HT-29 (cell line): ENCODE data around the gene SSX4B. TPM values are rescaled to one million over a fixed set of nuclear protein-coding genes. Genes with fewer than 3 reads are reported as not detected.

Experiments
- small RNA-seq: library from RNA; depleted of rRNA; stranded (forward); fragments of <200 nt; gene quantifications from one replicate; pipeline ENCODE3, GENCODE V24; 2014
- total RNA-seq: library from RNA; depleted of rRNA; stranded (reverse); fragments of >200 nt; shearing (Covaris generic); gene quantifications from 2 replicates; pipeline ENCODE4 v1.2.3, GENCODE V29; 2014; rRNA removed

The SSX4B gene
- total RNA-seq, 1 experiment from 2014 or later, result not detected

Small RNAs within 50 kb of the gene (small RNA-seq; reads per million reads assigned to genes)
- gene AL606490.4 (not detected), gene AL606490.7 (not detected)

Other genes with a start within 250 kb of the SSX4B start
- gene SSX5, start 215.2 kb downstream of the SSX4B start, total RNA-seq, result not detected in 2 replicates
- gene SSX1, start 156.6 kb downstream of the SSX4B start, total RNA-seq, result not detected in 2 replicates
- not detected in 2 replicates for gene SSX3, start 55.3 kb downstream of the SSX4B start, total RNA-seq
- gene SSX4, start 28.4 kb downstream of the SSX4B start, total RNA-seq, result not detected in 2 replicates
- gene SLC38A5, start 58.3 kb upstream of the SSX4B start, total RNA-seq, result 103 and 136 TPM in 2 replicates
- 102 and 118 TPM in 2 replicates for gene FTSJ1, start 64.2 kb upstream of the SSX4B start, total RNA-seq
- gene PORCN, start 97.0 kb upstream of the SSX4B start, total RNA-seq, result 6.5 and 8.7 TPM in 2 replicates
- 285 and 311 TPM in 2 replicates for gene EBP, start 109.8 kb upstream of the SSX4B start, total RNA-seq
- 5.6 and 10.5 TPM in 2 replicates for gene TBC1D25, start 127.8 kb upstream of the SSX4B start, total RNA-seq
- gene RBM3, start 162.5 kb upstream of the SSX4B start, total RNA-seq, result 134 and 135 TPM in 2 replicates
- 120 and 165 TPM in 2 replicates for gene WDR13, start 185.5 kb upstream of the SSX4B start, total RNA-seq